Duodenal mucosa (tissue), 2 donors: ENCODE data around the gene MAGI2.

ENCODE experiments used
- H3K27ac ChIP-seq: one replicate; pipeline ENCODE4 v1.7.0; 2013; ENCODE audit warnings: low read depth, low read length
- H3K27me3 ChIP-seq, 2 donors: one replicate each; pipeline ENCODE4 v1.7.0; 2013; ENCODE audit warnings: low read length in 2 of 2, control low read depth in 1 of 2; ENCODE audit not compliant: insufficient read depth in 2 of 2, control insufficient read depth in 1 of 2
- H3K36me3 ChIP-seq, 2 donors: one replicate each; pipeline ENCODE4 v1.7.0; 2013; ENCODE audit warnings: low read length in 2 of 2, control low read depth in 1 of 2; ENCODE audit not compliant: insufficient read depth in 2 of 2, control insufficient read depth in 1 of 2
- H3K4me1 ChIP-seq, 2 donors: one replicate each; pipeline ENCODE4 v1.7.0; 2013; ENCODE audit warnings: low read length in 2 of 2, control low read depth in 1 of 2; ENCODE audit not compliant: insufficient read depth in 2 of 2, control insufficient read depth in 1 of 2
- H3K4me3 ChIP-seq, 2 donors: one replicate each; pipeline ENCODE4 v1.7.0; 2013; ENCODE audit warnings: low read length in 2 of 2, low read depth in 1 of 2
- H3K9ac ChIP-seq, 2 donors: one replicate each; pipeline ENCODE4 v1.7.0; 2013; ENCODE audit warnings: low read length in 2 of 2, low read depth in 1 of 2
- H3K9me3 ChIP-seq, 2 donors: one replicate each; pipeline ENCODE4 v1.7.0; 2013; ENCODE audit warnings: low read length in 2 of 2, control low read depth in 1 of 2; ENCODE audit not compliant: control insufficient read depth in 1 of 2

Gene MAGI2

GRCh38 chr7:78690174-78690573, 763.3 kb downstream of the MAGI2 start:
- Histone ChIP-seq H3K27ac (no peak overlapping the region), H3K9ac (no peak overlapping the region), H3K4me3 (no peak overlapping the region), H3K9me3 (no peaks in the 10 kb centered on the region), H3K27me3 (no peaks in the 10 kb centered on the region), H3K36me3 (no peaks in the 10 kb centered on the region), H3K4me1 (no peaks in the 10 kb centered on the region)

GRCh38 chr7:78688376-78688775, 765.1 kb downstream of the MAGI2 start:
- Histone ChIP-seq H3K27me3 (no peaks in the 10 kb centered on the region), H3K4me1 (no peaks in the 10 kb centered on the region), H3K9me3 (no peaks in the 10 kb centered on the region), H3K4me3 (no peak overlapping the region), H3K36me3 (no peaks in the 10 kb centered on the region), H3K27ac (no peak overlapping the region), H3K9ac (no peak overlapping the region)

GRCh38 chr7:78686189-78686588, 767.3 kb downstream of the MAGI2 start:
- Histone ChIP-seq H3K9ac (no peak overlapping the region), H3K27ac (no peak overlapping the region), H3K4me3 (no peak overlapping the region), H3K36me3 (no peaks in the 10 kb centered on the region), H3K9me3 (no peaks in the 10 kb centered on the region), H3K27me3 (no peaks in the 10 kb centered on the region), H3K4me1 (no peaks in the 10 kb centered on the region)

- no peak overlapping the region for H3K4me3 ChIP-seq
- no peaks in the 10 kb centered on the region for H3K4me1 ChIP-seq
- no peak overlapping the region for H3K9ac ChIP-seq
- no peaks in the 10 kb centered on the region for H3K27me3 ChIP-seq
- H3K27ac ChIP-seq, result no peak overlapping the region
- H3K9me3 ChIP-seq, result no peaks in the 10 kb centered on the region
- H3K36me3 ChIP-seq, result no peaks in the 10 kb centered on the region
These were observed 769.3 kb downstream of the MAGI2 start for GRCh38 chr7:78684201-78684600.

GRCh38 chr7:78683566-78683965, 769.9 kb downstream of the MAGI2 start:
- Histone ChIP-seq H3K9me3 (no peaks in the 10 kb centered on the region), H3K27me3 (no peaks in the 10 kb centered on the region), H3K4me3 (no peak overlapping the region), H3K9ac (no peak overlapping the region), H3K36me3 (no peaks in the 10 kb centered on the region), H3K27ac (no peak overlapping the region), H3K4me1 (no peaks in the 10 kb centered on the region)

- Histone ChIP-seq H3K4me3 (no peak overlapping the region), H3K27me3 (no peaks in the 10 kb centered on the region), H3K9me3 (no peaks in the 10 kb centered on the region), H3K9ac (no peak overlapping the region), H3K4me1 (no peaks in the 10 kb centered on the region), H3K27ac (no peak overlapping the region), H3K36me3 (no peaks in the 10 kb centered on the region)
These were observed 774.2 kb downstream of the MAGI2 start for GRCh38 chr7:78679112-78679876.

GRCh38 chr7:78677391-78677790, 776.1 kb downstream of the MAGI2 start:
- H3K9ac ChIP-seq, result no peak overlapping the region
- no peaks in the 10 kb centered on the region for H3K9me3 ChIP-seq
- H3K36me3 ChIP-seq, result no peaks in the 10 kb centered on the region
- H3K27ac ChIP-seq, result no peak overlapping the region
- H3K4me3 ChIP-seq, result no peak overlapping the region
- H3K4me1 ChIP-seq, result no peaks in the 10 kb centered on the region
- H3K27me3 ChIP-seq, result no peaks in the 10 kb centered on the region

GRCh38 chr7:78675511-78675910, 778.0 kb downstream of the MAGI2 start:
- H3K4me3 ChIP-seq, result no peak overlapping the region
- H3K27me3 ChIP-seq, result no peaks in the 10 kb centered on the region
- no peaks in the 10 kb centered on the region for H3K36me3 ChIP-seq
- H3K27ac ChIP-seq, result no peak overlapping the region
- H3K9ac ChIP-seq, result no peak overlapping the region
- no peaks in the 10 kb centered on the region for H3K4me1 ChIP-seq
- no peaks in the 10 kb centered on the region for H3K9me3 ChIP-seq

GRCh38 chr7:78673272-78673671, 780.2 kb downstream of the MAGI2 start:
- Histone ChIP-seq H3K9ac (no peak overlapping the region), H3K27ac (no peak overlapping the region), H3K4me3 (no peak overlapping the region), H3K9me3 (no peaks in the 10 kb centered on the region), H3K36me3 (no peaks in the 10 kb centered on the region), H3K27me3 (no peaks in the 10 kb centered on the region), H3K4me1 (no peaks in the 10 kb centered on the region)

- Histone ChIP-seq H3K9me3 (peaks cover 0 to 3% of the 10 kb centered on the region in 2 donors), H3K4me1 (no peaks in the 10 kb centered on the region), H3K36me3 (no peaks in the 10 kb centered on the region), H3K4me3 (no peak overlapping the region), H3K9ac (no peak overlapping the region), H3K27me3 (no peaks in the 10 kb centered on the region), H3K27ac (no peak overlapping the region)
These were observed 790.5 kb downstream of the MAGI2 start for GRCh38 chr7:78662939-78663338.
